H1 (cell line): ENCODE results near the gene CPED1. TPM values are rescaled to one million over a fixed set of nuclear protein-coding genes. Genes with fewer than 3 reads are reported as not detected.

Source experiments
- CTCF ChIA-PET: fragments of 300-600 bp; sonication (Branson Sonifier 250); formaldehyde crosslinking; loops from one replicate; lab custom pipeline; 2021; ENCODE audit not compliant: partially characterized antibody; lab: Charles Lee
- POLR2A ChIA-PET: fragments of 300-600 bp; sonication (Branson Sonifier 250); formaldehyde crosslinking; loops from one replicate; lab custom pipeline; 2021; ENCODE audit warnings: inconsistent platforms; ENCODE audit not compliant: partially characterized antibody; lab: Charles Lee
- DNase-seq, 2 experiments: peaks; one replicate each; pipeline versions ENCODE4 v3.0.0 to v3.0.0-alpha.2; 2010 to 2022; ENCODE audit warnings: low spot score in 2 of 2, low read depth in 1 of 2, mixed read lengths in 1 of 2
- FAIRE-seq: peaks from 2 replicates; lab custom pipeline; 2011; peaks lifted over from hg19 to GRCh38; lab: Jason Lieb, UNC
- H2AFZ ChIP-seq: 2 replicates; pipeline ENCODE4 v1.8.1; 2012; ENCODE audit warnings: low read length, inconsistent platforms
- H2AK5ac ChIP-seq: 2 replicates; pipeline ENCODE4 v1.6.1; 2013; ENCODE audit warnings: low read depth, low read length
- H2BK120ac ChIP-seq: replicated peaks from 2 replicates; pipeline ENCODE3; 2013; ENCODE audit warnings: low read depth, low read length, inconsistent platforms
- H2BK12ac ChIP-seq: 2 replicates; pipeline ENCODE4 v1.6.1; 2013; ENCODE audit warnings: low read depth, low read length
- H2BK15ac ChIP-seq: 2 replicates; pipeline ENCODE4 v1.6.1; 2013; ENCODE audit warnings: low read length
- H2BK20ac ChIP-seq: 2 replicates; pipeline ENCODE4 v1.6.1; 2013; ENCODE audit warnings: low read length
- H2BK5ac ChIP-seq: 2 replicates; pipeline ENCODE4 v1.6.1; 2013; ENCODE audit warnings: low read depth, low read length
- H3K14ac ChIP-seq: 2 replicates; pipeline ENCODE4 v1.6.1; 2013; ENCODE audit warnings: inconsistent platforms; ENCODE audit not compliant: insufficient read length
- H3K18ac ChIP-seq: 2 replicates; pipeline ENCODE4 v1.6.1; 2013; ENCODE audit warnings: low read length; ENCODE audit errors: extremely low read depth
- H3K23ac ChIP-seq: 2 replicates; pipeline ENCODE4 v1.6.1; 2013; ENCODE audit warnings: inconsistent platforms; ENCODE audit not compliant: insufficient read length
- H3K23me2 ChIP-seq: 2 replicates; pipeline ENCODE4 v1.6.1; 2013; ENCODE audit warnings: low read depth, low read length
- H3K27ac ChIP-seq: 2 replicates; pipeline ENCODE4 v1.6.1; 2011; ENCODE audit warnings: low read depth, low read length, inconsistent platforms
- H3K27me3 ChIP-seq, 4 experiments: replicated peaks in 1 of 4; 1 replicate in 1 of 4; 2 replicates in 3 of 4; pipeline versions ENCODE4 v1.6.1 to v1.8.1; 2011 to 2013; ENCODE audit warnings: low read length in 3 of 4, mild to moderate bottlenecking in 3 of 4, inconsistent platforms in 2 of 4, mixed read lengths in 2 of 4, moderate library complexity in 1 of 4; ENCODE audit not compliant: control insufficient read depth in 3 of 4, insufficient read depth in 3 of 4; ENCODE audit errors: extremely low read depth in 1 of 4
- H3K36me3 ChIP-seq, 4 experiments: 2 replicates each; pipeline versions ENCODE4 v1.6.1 to v1.8.1; 2011 to 2013; ENCODE audit warnings: mild to moderate bottlenecking in 4 of 4, low read length in 3 of 4, moderate library complexity in 2 of 4, control low read depth in 1 of 4, inconsistent platforms in 1 of 4; ENCODE audit not compliant: insufficient read depth in 4 of 4, control insufficient read depth in 2 of 4
- H3K4ac ChIP-seq: replicated peaks from 2 replicates; pipeline ENCODE3; 2013; ENCODE audit warnings: low read length, low read depth, mixed read lengths, inconsistent platforms; ENCODE audit not compliant: insufficient read length
- H3K4me1 ChIP-seq, 4 experiments: replicated peaks in 1 of 4; 1 replicate in 1 of 4; 2 replicates in 3 of 4; pipeline versions ENCODE4 v1.6.1 to v1.8.1; 2011 to 2013; ENCODE audit warnings: low read length in 3 of 4, inconsistent platforms in 2 of 4, mixed read lengths in 1 of 4; ENCODE audit not compliant: insufficient read depth in 4 of 4, control insufficient read depth in 3 of 4
- H3K4me2 ChIP-seq, 2 experiments: 2 replicates each; pipeline versions ENCODE4 v1.6.1 to v1.8.1; 2011 to 2013; ENCODE audit warnings: low read depth in 2 of 2, low read length in 2 of 2, control low read depth in 1 of 2, inconsistent platforms in 1 of 2, mild to moderate bottlenecking in 1 of 2; ENCODE audit not compliant: insufficient read depth in 1 of 2
- H3K4me3 ChIP-seq, 4 experiments: fragments of 200-600, 300-600 bp in 1 of 4; sonication (generic), shearing (Covaris generic), sonication (Bioruptor Twin) in 1 of 4; 2 replicates each; pipeline versions ENCODE4 v1.5.1 to v1.8.1; 2011 to 2016; ENCODE audit warnings: low read length in 4 of 4, low read depth in 3 of 4, control low read depth in 2 of 4, inconsistent platforms in 2 of 4, mild to moderate bottlenecking in 2 of 4, mixed read lengths in 1 of 4, moderate library complexity in 1 of 4; ENCODE audit not compliant: insufficient read depth in 2 of 4; ENCODE audit errors: extremely low read depth in 1 of 4
- H3K56ac ChIP-seq: replicated peaks from 2 replicates; pipeline ENCODE3; 2013; ENCODE audit warnings: low read depth, mild to moderate bottlenecking, mixed read lengths, low read length, inconsistent platforms; ENCODE audit not compliant: insufficient read length
- H3K79me1 ChIP-seq: 2 replicates; pipeline ENCODE4 v1.6.1; 2013; ENCODE audit warnings: low read depth, low read length, control low read depth
- H3K79me2 ChIP-seq, 2 experiments: 2 replicates each; pipeline versions ENCODE4 v1.6.1 to v1.8.1; 2012 to 2013; ENCODE audit warnings: low read length in 2 of 2, mild to moderate bottlenecking in 2 of 2, inconsistent platforms in 1 of 2; ENCODE audit not compliant: insufficient read depth in 2 of 2, control insufficient read depth in 1 of 2
- H3K9ac ChIP-seq, 4 experiments: replicated peaks in 1 of 4; 1 replicate in 1 of 4; 2 replicates in 3 of 4; pipeline versions ENCODE4 v1.6.1 to v1.8.1; 2011 to 2013; ENCODE audit warnings: low read depth in 3 of 4, low read length in 3 of 4, control low read depth in 2 of 4, mild to moderate bottlenecking in 2 of 4, moderate library complexity in 2 of 4, inconsistent platforms in 1 of 4; ENCODE audit errors: extremely low read depth in 1 of 4
- H3K9me3 ChIP-seq, 2 experiments: 2 replicates each; pipeline versions ENCODE4 v1.6.1 to v1.8.1; 2012 to 2013; ENCODE audit warnings: mild to moderate bottlenecking in 2 of 2, moderate library complexity in 2 of 2, control low read depth in 1 of 2, inconsistent platforms in 1 of 2, low read depth in 1 of 2, low read length in 1 of 2, mixed read lengths in 1 of 2; ENCODE audit not compliant: insufficient read depth in 2 of 2
- H4K20me1 ChIP-seq, 2 experiments: replicated peaks in 1 of 2; 2 replicates each; pipeline versions ENCODE3 to v1.8.1; 2011 to 2013; ENCODE audit warnings: inconsistent platforms in 2 of 2, low read length in 2 of 2, mild to moderate bottlenecking in 1 of 2; ENCODE audit not compliant: insufficient read depth in 2 of 2, control insufficient read depth in 1 of 2
- H4K5ac ChIP-seq: 2 replicates; pipeline ENCODE4 v1.6.1; 2013; ENCODE audit warnings: low read length, low read depth, mixed read lengths, inconsistent platforms; ENCODE audit not compliant: insufficient read length
- H4K8ac ChIP-seq: 2 replicates; pipeline ENCODE4 v1.8.0; 2013; ENCODE audit warnings: mild to moderate bottlenecking, moderate library complexity, low read length, inconsistent platforms; ENCODE audit not compliant: insufficient read depth; ENCODE audit errors: extremely low read depth
- H4K91ac ChIP-seq: replicated peaks from 2 replicates; pipeline ENCODE3; 2013; ENCODE audit warnings: low read length, mixed read lengths, inconsistent platforms; ENCODE audit not compliant: insufficient read length
- CHD1 ChIP-seq: IDR thresholded peaks from 2 replicates; pipeline ENCODE4 v1.6.1; 2012; ENCODE audit warnings: low read depth, low read length, improper control_type of control experiment
- E2F6 ChIP-seq: IDR thresholded peaks from 2 replicates; pipeline ENCODE4 v1.6.1; 2012; ENCODE audit warnings: inconsistent platforms
- EGR1 ChIP-seq: IDR thresholded peaks from 2 replicates; pipeline ENCODE4 v1.6.1; 2011; ENCODE audit warnings: low read depth, low read length, borderline replicate concordance
- GTF2F1 ChIP-seq: IDR thresholded peaks from 2 replicates; pipeline ENCODE4 v1.6.1; 2012; ENCODE audit warnings: low read depth, low read length, improper control_type of control experiment, borderline replicate concordance
- MAX ChIP-seq: IDR thresholded peaks from 2 replicates; pipeline ENCODE4 v1.6.1; 2012; ENCODE audit warnings: inconsistent platforms
- RBBP5 ChIP-seq: IDR thresholded peaks from 2 replicates; pipeline ENCODE4 v1.7.1; 2012; ENCODE audit warnings: low read depth, mild to moderate bottlenecking, inconsistent platforms, low read length, moderate library complexity, borderline replicate concordance
- SP1 ChIP-seq: IDR thresholded peaks from 2 replicates; pipeline ENCODE4 v1.6.1; 2011; ENCODE audit warnings: low read depth, low read length
- TAF7 ChIP-seq: optimal IDR thresholded peaks from 2 replicates; pipeline ENCODE3; 2011; ENCODE audit warnings: low read depth, mild to moderate bottlenecking, inconsistent platforms, low read length, moderate library complexity, borderline replicate concordance
- TBP ChIP-seq: IDR thresholded peaks from 2 replicates; pipeline ENCODE4 v1.6.1; 2011; ENCODE audit warnings: low read depth, low read length, improper control_type of control experiment
- TCF12 ChIP-seq: IDR thresholded peaks from 2 replicates; pipeline ENCODE4 v1.6.1; 2011; ENCODE audit warnings: low read depth, mild to moderate bottlenecking, low read length
- WGBS, 2 experiments: shearing (Covaris generic) in 1 of 2; methylation state at CpG; one replicate each; pipeline versions ENCODE4 v1.1.6 to v1.1.7; 2013 to 2015; ENCODE audit warnings: low lambda C conversion rate in 2 of 2, mixed read lengths in 2 of 2, inconsistent platforms in 1 of 2, low coverage in 1 of 2, missing lambda C conversion rate in 1 of 2; ENCODE audit not compliant: insufficient replicate concordance in 2 of 2, insufficient coverage in 1 of 2, insufficient read length in 1 of 2; ENCODE audit errors: extremely low coverage in 1 of 2, missing lambda C conversion rate in 1 of 2; 5-methylcytosine and 5-hydroxymethylcytosine counted together
- polyA plus RNA-seq, 7 experiments: library from polyadenylated mRNA; depleted of rRNA in 3 of 7; stranded (reverse) in 5 of 7; unstranded in 2 of 7; fragments of >200 nt in 5 of 7; fragments of 200-250 nt in 2 of 7; gene quantifications; 1 replicate in 5 of 7; 2 replicates in 1 of 7; 4 replicates in 1 of 7; pipeline versions ENCODE4 v1.2.1 to v1.2.3, GENCODE V29; 2011 to 2013; ENCODE audit warnings: missing spikeins in 2 of 7, mixed read lengths in 2 of 7
- total RNA-seq: library from RNA; stranded (reverse); fragmentation: NEBNext Ultra II Directional; extraction: Animal tissue kit (Norgen Biotek cat#: 25700); gene quantifications from 2 replicates; pipeline ENCODE4 v1.2.1, GENCODE V29; 2021

The CPED1 gene
- total and polyA plus RNA-seq, 2 of the 8 experiments (the other 6 are each of a cell fraction or from before 2014, with no cell fraction given): 0.08 to 0.39 TPM

- Histone ChIP-seq H3K23ac (no peak overlapping the region), H3K27me3 (no peaks in the 10 kb centered on the region), H3K9ac (no peak overlapping the region), H3K4me1 (no peaks in the 10 kb centered on the region), H4K20me1 (no peaks in the 10 kb centered on the region), H3K4me2 (no peak overlapping the region), H4K8ac (no peak overlapping the region), H4K91ac (no peak overlapping the region), H2AFZ (no peak overlapping the region), H3K36me3 (no peaks in the 10 kb centered on the region), H2AK5ac (no peak overlapping the region), H3K56ac (no peak overlapping the region), H3K18ac (no peak overlapping the region), H3K4me3 (no peak overlapping the region), H2BK5ac (no peak overlapping the region), H3K4ac (no peak overlapping the region), H3K79me1 (no peaks in the 10 kb centered on the region), H3K27ac (no peak overlapping the region), H2BK12ac (no peak overlapping the region), H2BK120ac (no peak overlapping the region), H3K79me2 (no peaks in the 10 kb centered on the region), H3K14ac (no peak overlapping the region), H3K9me3 (no peaks in the 10 kb centered on the region), H3K23me2 (no peaks in the 10 kb centered on the region), H2BK20ac (no peak overlapping the region), H4K5ac (no peak overlapping the region), H2BK15ac (no peak overlapping the region)
- ChIA-PET CTCF (no interaction called here), POLR2A (no interaction called here)
- whole genome bisulfite sequencing, 2 experiments: 71% methylated on average over 1 of the region's 1 CpG; no CpG with 5 or more reads in 1 of the 2 experiments
- DNase-seq (no peak), FAIRE-seq (no peak)
- TF ChIP-seq RBBP5 (no peak), TCF12 (no peak), SP1 (no peak), E2F6 (no peak), CHD1 (no peak), TBP (no peak), EGR1 (no peak), TAF7 (no peak), GTF2F1 (no peak), MAX (no peak)
Observed at GRCh38 chr7:121140790-121141189, 152.3 kb downstream of the CPED1 start.
